Measurements from ENCODE around the gene BTK. TPM values are rescaled to one million over a fixed set of nuclear protein-coding genes. Genes with fewer than 3 reads are reported as not detected.

The BTK gene
- total RNA-seq, 4 donors from 2014 or later: 0.75 to 1.5 (median 1.00) TPM; not detected in 1

DNA sequence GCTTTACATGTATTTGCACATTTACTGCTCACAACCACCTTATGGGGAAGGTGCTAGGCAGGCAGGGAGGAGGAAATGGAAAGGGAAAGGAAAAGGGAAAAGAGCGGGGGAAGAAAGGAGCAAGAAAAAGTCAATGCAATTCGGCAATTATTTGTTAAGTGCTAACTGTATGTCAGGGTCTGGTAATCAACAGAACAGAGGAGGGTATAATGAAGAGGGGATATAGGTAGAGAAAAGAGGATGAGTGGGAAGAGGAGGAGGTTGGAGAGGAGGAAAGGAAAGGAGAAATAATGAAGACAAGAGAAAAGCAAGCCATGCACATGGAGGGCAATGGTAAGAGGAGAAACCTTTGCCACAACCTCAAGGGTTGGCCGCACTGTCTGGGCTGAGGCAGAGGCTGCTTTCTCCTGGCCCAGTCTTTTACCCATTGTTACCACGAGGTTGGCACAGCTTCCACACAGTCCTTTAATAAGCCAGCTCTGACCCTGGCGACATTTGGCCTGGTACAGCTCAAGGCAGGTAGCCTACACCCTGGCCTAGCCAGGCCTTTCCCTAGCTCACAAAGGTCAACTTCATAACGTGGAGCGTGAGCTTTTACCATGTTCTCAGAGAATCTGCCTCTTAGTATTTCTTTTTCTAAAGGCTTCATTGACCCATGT is 836 bp downstream of the BTK start:
- no peaks in the 10 kb centered on the region for H3K4me1 ChIP-seq
- no peaks in the 10 kb centered on the region for H3K27me3 ChIP-seq
- ATAC-seq (no peak), DNase-seq (no peak)
- no peaks in the 10 kb centered on the region for H3K36me3 ChIP-seq
- H3K4me3 ChIP-seq: no peak overlapping the region
- H3K9me3 ChIP-seq: no peaks in the 10 kb centered on the region
- intact Hi-C loops (cut with DNase I; ENCODE audit: low total_unique reads): no loop called here
- H3K27ac ChIP-seq: no peak overlapping the region
- TF ChIP-seq CTCF (IDR thresholded peaks at IDR 0.05 in 4 of 5, conservative IDR thresholded peaks at IDR 0.05 in 1 of 5): no peak
- TF ChIP-seq POLR2A (IDR thresholded peaks at IDR 0.05): no peak
- in situ Hi-C loops (cut with MboI; ENCODE audit: low sequenced_read_pairs in 4 of 4): no loop called here

- Histone ChIP-seq H3K27me3 (no peaks in the 10 kb centered on the region), H3K4me1 (no peaks in the 10 kb centered on the region), H3K9me3 (no peaks in the 10 kb centered on the region), H3K4me3 (no peak overlapping the region), H3K36me3 (no peaks in the 10 kb centered on the region), H3K27ac (no peak overlapping the region)
- DNase-seq: no peak
- in situ Hi-C loops (cut with MboI; ENCODE audit: low sequenced_read_pairs in 4 of 4): no loop called here
- intact Hi-C loops (cut with DNase I; ENCODE audit: low total_unique reads): no loop called here
- TF ChIP-seq POLR2A (IDR thresholded peaks at IDR 0.05) (no peak), CTCF (IDR thresholded peaks at IDR 0.05 in 4 of 5, conservative IDR thresholded peaks at IDR 0.05 in 1 of 5) (no peak)
- ATAC-seq: no peak
Measured at GRCh38 chrX:101383679-101384205, 2.2 kb downstream of the BTK start.

DNA sequence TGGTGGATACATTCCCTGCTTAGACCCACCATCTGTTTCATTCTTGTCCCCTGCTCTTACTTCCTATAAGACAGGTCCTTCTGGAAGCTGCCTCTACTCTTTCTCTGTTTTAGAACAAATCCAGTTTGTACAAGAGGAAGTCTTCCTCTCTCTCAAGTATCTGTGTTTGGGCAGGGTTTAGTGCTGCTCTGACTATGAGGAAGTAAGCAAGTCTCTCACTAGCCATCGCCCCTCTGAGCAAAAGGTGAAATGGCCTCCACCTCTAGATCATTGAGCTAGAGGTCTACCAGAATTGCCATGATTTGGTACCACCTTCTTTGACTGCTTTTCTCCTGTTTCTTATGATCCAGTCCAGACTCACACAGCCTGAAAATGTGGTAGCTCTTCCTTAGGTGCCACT is 8.4 kb downstream of the BTK start:
- Histone ChIP-seq H3K4me3 (no peak overlapping the region), H3K9me3 (no peaks in the 10 kb centered on the region), H3K27me3 (no peaks in the 10 kb centered on the region), H3K36me3 (no peaks in the 10 kb centered on the region), H3K4me1 (no peaks in the 10 kb centered on the region), H3K27ac (no peak overlapping the region)
- TF ChIP-seq CTCF (IDR thresholded peaks at IDR 0.05 in 4 of 5, conservative IDR thresholded peaks at IDR 0.05 in 1 of 5): no peak
- ATAC-seq: no peak
- no peak for DNase-seq
- intact Hi-C loops (cut with DNase I; ENCODE audit: low total_unique reads): no loop called here
- in situ Hi-C loops (cut with MboI; ENCODE audit: low sequenced_read_pairs in 4 of 4): no loop called here

GRCh38 chrX:101370888-101371504 is 15.0 kb downstream of the BTK start:
- no peaks in the 10 kb centered on the region for H3K27me3 ChIP-seq
- ATAC-seq (no peak), DNase-seq (no peak)
- no peaks in the 10 kb centered on the region for H3K36me3 ChIP-seq
- H3K9me3 ChIP-seq: no peaks in the 10 kb centered on the region
- H3K4me3 ChIP-seq: no peak overlapping the region
- in situ Hi-C loops (cut with MboI; ENCODE audit: low sequenced_read_pairs in 4 of 4): no loop called here
- no peak for TF ChIP-seq POLR2A (IDR thresholded peaks at IDR 0.05)
- TF ChIP-seq CTCF (IDR thresholded peaks at IDR 0.05 in 4 of 5, conservative IDR thresholded peaks at IDR 0.05 in 1 of 5): no peak
- H3K27ac ChIP-seq: no peak overlapping the region
- intact Hi-C loops (cut with DNase I; ENCODE audit: low total_unique reads): no loop called here
- H3K4me1 ChIP-seq: no peaks in the 10 kb centered on the region

Measured in gastrocnemius medialis (tissue), 4 donors.